ENCODE data around the gene KCNJ12.
"Not testable (repeated sequence)": the region's sequence is repeated elsewhere in the genome, so short reads cannot be mapped to it uniquely, and the experiment has no call there.

DNA sequence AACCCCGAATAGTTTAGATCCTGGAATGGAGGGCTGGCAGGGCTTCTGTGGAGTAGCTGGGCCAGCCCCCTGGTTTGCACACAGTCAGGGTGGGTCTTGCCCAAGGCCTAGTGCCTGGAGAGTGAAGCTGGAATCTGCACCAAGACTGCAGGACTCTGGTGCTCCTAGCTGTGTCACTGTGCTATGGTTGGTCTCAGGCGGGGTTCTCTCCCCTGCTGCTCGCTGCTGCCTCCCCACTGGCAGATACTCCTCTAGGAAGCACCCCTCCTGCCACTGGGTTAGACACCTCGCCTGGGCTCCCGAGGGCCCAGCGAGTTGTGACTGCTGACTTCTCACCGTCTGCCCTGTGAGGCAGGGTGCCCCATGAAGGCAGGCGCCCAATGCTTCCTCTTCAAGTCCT lies 27.9 kb downstream of the KCNJ12 start:
- TF ChIP-seq, protein P1, sequence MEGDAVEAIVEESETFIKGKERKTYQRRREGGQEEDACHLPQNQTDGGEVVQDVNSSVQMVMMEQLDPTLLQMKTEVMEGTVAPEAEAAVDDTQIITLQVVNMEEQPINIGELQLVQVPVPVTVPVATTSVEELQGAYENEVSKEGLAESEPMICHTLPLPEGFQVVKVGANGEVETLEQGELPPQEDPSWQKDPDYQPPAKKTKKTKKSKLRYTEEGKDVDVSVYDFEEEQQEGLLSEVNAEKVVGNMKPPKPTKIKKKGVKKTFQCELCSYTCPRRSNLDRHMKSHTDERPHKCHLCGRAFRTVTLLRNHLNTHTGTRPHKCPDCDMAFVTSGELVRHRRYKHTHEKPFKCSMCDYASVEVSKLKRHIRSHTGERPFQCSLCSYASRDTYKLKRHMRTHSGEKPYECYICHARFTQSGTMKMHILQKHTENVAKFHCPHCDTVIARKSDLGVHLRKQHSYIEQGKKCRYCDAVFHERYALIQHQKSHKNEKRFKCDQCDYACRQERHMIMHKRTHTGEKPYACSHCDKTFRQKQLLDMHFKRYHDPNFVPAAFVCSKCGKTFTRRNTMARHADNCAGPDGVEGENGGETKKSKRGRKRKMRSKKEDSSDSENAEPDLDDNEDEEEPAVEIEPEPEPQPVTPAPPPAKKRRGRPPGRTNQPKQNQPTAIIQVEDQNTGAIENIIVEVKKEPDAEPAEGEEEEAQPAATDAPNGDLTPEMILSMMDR (IDR thresholded peaks at IDR 0.05): not testable (repeated sequence)
- not testable (repeated sequence) for TF ChIP-seq POLR2A (IDR thresholded peaks at IDR 0.05)
